ENCODE measurements around the gene CALCR. TPM values are rescaled to one million over a fixed set of nuclear protein-coding genes. Genes with fewer than 3 reads are reported as not detected.
"Not testable (repeated sequence)": the region's sequence is repeated elsewhere in the genome, so short reads cannot be mapped to it uniquely, and the experiment has no call there.

The CALCR gene
- total and polyA plus RNA-seq, 2 donors (not counting 1 experiment from before 2014, with no cell fraction given) = not detected

DNA sequence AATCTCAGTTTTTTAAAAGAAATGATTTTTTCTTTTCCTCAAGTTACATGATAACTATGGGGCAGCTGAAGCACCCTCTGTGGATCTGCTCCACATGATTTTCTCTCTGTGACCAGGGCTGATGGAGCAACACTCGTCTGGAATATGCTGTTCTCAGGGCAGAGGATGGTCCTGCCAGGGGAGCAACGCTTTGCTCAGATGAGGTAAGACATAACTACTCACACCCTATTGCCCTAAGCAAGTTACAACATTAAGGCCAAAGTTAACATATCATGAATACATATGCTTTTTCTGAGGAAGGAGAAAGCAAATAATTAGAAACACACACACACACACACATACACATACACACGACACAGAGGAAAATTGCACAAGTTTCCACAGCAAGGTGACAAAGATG lies 71.4 kb downstream of the CALCR start:
- ChIA-PET POLR2A (no interaction called here), CTCF (no interaction called here)
- Mint-ChIP-seq H3K4me3 (no peak overlapping the region), H3K4me1 (no peaks in the 10 kb centered on the region), H3K9me3 (ENCODE audit: insufficient read depth) (no peaks in the 10 kb centered on the region), H3K27ac (no peak overlapping the region), H3K27me3 (peaks cover 26% of the 10 kb centered on the region)
- Histone ChIP-seq H3K9me3 (ENCODE audit: control extremely low read depth in 1 of 3, control insufficient read depth in 2 of 3, insufficient read depth in 1 of 3, low read length in 2 of 3) (no peaks in the 10 kb centered on the region), H3K4me3 (ENCODE audit: control extremely low read depth in 1 of 5, extremely low read depth in 1 of 5, insufficient read depth in 1 of 5, low read depth in 2 of 5, low read length in 4 of 5) (no peak overlapping the region), H3K36me3 (replicated peaks in 1 of 2; ENCODE audit: control extremely low read depth in 1 of 2, control insufficient read depth in 1 of 2, extremely low read depth in 1 of 2, insufficient read depth in 2 of 2, low read length in 1 of 2) (no peaks in the 10 kb centered on the region), H3K4me2 (replicated peaks; ENCODE audit: low read depth, low read length, poor library complexity, severe bottlenecking) (no peak overlapping the region), H3K27me3 (replicated peaks in 1 of 4; ENCODE audit: control extremely low read depth in 1 of 4, control insufficient read depth in 3 of 4, insufficient read depth in 4 of 4, low read length in 3 of 4) (no peaks in the 10 kb centered on the region), H3K27ac (ENCODE audit: low read length in 2 of 2) (no peak overlapping the region), H3K79me2 (ENCODE audit: control insufficient read depth, insufficient read depth, low read length) (no peaks in the 10 kb centered on the region), H4K20me1 (ENCODE audit: control insufficient read depth, insufficient read depth, low read length, poor library complexity, severe bottlenecking) (no peaks in the 10 kb centered on the region), H3K9ac (ENCODE audit: low read length) (no peak overlapping the region), H3K4me1 (ENCODE audit: control insufficient read depth in 2 of 2, insufficient read depth in 2 of 2, low read length in 2 of 2) (no peaks in the 10 kb centered on the region), H2AFZ (ENCODE audit: insufficient read depth, low read depth, low read length, poor library complexity, severe bottlenecking) (no peak overlapping the region)
- intact Hi-C loops (cut with micrococcal nuclease) = no loop called here
- WGBS (ENCODE audit: insufficient coverage) = 67% methylated on average over 1 of the region's 3 CpGs
- TF ChIP-seq, protein P1, sequence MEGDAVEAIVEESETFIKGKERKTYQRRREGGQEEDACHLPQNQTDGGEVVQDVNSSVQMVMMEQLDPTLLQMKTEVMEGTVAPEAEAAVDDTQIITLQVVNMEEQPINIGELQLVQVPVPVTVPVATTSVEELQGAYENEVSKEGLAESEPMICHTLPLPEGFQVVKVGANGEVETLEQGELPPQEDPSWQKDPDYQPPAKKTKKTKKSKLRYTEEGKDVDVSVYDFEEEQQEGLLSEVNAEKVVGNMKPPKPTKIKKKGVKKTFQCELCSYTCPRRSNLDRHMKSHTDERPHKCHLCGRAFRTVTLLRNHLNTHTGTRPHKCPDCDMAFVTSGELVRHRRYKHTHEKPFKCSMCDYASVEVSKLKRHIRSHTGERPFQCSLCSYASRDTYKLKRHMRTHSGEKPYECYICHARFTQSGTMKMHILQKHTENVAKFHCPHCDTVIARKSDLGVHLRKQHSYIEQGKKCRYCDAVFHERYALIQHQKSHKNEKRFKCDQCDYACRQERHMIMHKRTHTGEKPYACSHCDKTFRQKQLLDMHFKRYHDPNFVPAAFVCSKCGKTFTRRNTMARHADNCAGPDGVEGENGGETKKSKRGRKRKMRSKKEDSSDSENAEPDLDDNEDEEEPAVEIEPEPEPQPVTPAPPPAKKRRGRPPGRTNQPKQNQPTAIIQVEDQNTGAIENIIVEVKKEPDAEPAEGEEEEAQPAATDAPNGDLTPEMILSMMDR (IDR thresholded peaks at IDR 0.05) = no peak
- no peak for TF ChIP-seq EZH2 (IDR thresholded peaks at IDR 0.05; ENCODE audit: borderline replicate concordance, insufficient read depth, low read depth, low read length, poor library complexity, severe bottlenecking)
- DNase-seq (no peak), ATAC-seq (ENCODE audit: low read depth) (no peak)

DNA sequence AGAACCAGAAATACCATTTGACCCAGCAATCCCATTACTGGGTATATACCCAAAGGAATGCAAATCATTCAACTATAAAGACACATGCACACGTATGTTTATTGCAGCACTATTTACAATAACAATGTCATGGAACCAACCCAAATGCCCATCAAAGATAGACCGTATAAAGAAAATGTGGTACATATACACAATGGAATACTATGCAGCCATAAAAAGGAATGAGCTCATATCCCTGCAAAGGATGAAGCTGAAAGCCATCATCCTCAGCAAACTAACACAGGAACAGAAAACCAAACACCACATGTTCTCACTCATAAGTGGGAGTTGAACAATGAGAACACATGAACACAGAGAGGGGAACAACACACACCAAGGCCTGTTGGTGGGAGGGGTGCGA lies 82.7 kb downstream of the CALCR start:
- intact Hi-C loops (cut with micrococcal nuclease); ATAC-seq (ENCODE audit: low read depth): not testable (repeated sequence)

More for the DNA sequence above, 82.7 kb downstream of the CALCR start:
- H3K4me3 ChIP-seq (ENCODE audit: control extremely low read depth in 1 of 5, extremely low read depth in 1 of 5, insufficient read depth in 1 of 5, low read depth in 2 of 5, low read length in 4 of 5); H3K9ac ChIP-seq (ENCODE audit: low read length); H3K27me3 Mint-ChIP-seq; CTCF ChIA-PET; H3K4me1 Mint-ChIP-seq; H2AFZ ChIP-seq (ENCODE audit: insufficient read depth, low read depth, low read length, poor library complexity, severe bottlenecking); H3K9me3 ChIP-seq (ENCODE audit: control extremely low read depth in 1 of 3, control insufficient read depth in 2 of 3, insufficient read depth in 1 of 3, low read length in 2 of 3); POLR2A ChIA-PET; H3K4me3 Mint-ChIP-seq; H3K4me2 ChIP-seq (replicated peaks; ENCODE audit: low read depth, low read length, poor library complexity, severe bottlenecking); H3K79me2 ChIP-seq (ENCODE audit: control insufficient read depth, insufficient read depth, low read length); H3K27ac Mint-ChIP-seq; H3K36me3 ChIP-seq (replicated peaks in 1 of 2; ENCODE audit: control extremely low read depth in 1 of 2, control insufficient read depth in 1 of 2, extremely low read depth in 1 of 2, insufficient read depth in 2 of 2, low read length in 1 of 2); H3K27me3 ChIP-seq (replicated peaks in 1 of 4; ENCODE audit: control extremely low read depth in 1 of 4, control insufficient read depth in 3 of 4, insufficient read depth in 4 of 4, low read length in 3 of 4); DNase-seq; H3K4me1 ChIP-seq (ENCODE audit: control insufficient read depth in 2 of 2, insufficient read depth in 2 of 2, low read length in 2 of 2); H3K27ac ChIP-seq (ENCODE audit: low read length in 2 of 2); H4K20me1 ChIP-seq (ENCODE audit: control insufficient read depth, insufficient read depth, low read length, poor library complexity, severe bottlenecking); H3K9me3 Mint-ChIP-seq (ENCODE audit: insufficient read depth): not testable (repeated sequence)
- no CpG with 5 or more reads among the region's 3 CpGs for WGBS (ENCODE audit: insufficient coverage)
